ENCODE data around the gene PRMT7.

The PRMT7 gene

DNA sequence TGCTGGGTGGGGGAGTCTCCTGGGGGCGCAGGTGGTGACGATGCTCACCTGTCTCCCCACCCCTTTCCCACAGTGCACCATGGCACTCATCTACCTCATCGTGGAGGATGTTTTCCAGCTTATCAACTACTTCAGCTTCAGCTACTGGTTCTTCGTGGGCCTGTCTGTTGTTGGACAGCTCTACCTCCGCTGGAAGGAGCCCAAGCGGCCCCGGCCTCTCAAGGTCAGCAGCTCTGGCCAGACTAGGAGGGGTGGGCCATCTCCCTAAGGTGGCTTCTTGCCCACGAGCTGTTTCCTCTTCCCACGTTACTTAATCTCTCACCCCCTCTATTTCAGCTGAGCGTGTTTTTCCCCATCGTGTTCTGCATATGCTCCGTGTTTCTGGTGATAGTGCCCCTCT is 14.5 kb upstream of the PRMT7 start:
- TF ChIP-seq CTCF (IDR thresholded peaks at IDR 0.05; ENCODE audit: low read depth, low read length, missing control alignments), result no peak
- no peak overlapping the region for H3K4me3 ChIP-seq (ENCODE audit: low read depth, low read length)
- DNase-seq (ENCODE audit: low read depth), result no peak
- in situ Hi-C loops (cut with HindIII; ENCODE audit: low sequenced_read_pairs), result no loop called here

DNA sequence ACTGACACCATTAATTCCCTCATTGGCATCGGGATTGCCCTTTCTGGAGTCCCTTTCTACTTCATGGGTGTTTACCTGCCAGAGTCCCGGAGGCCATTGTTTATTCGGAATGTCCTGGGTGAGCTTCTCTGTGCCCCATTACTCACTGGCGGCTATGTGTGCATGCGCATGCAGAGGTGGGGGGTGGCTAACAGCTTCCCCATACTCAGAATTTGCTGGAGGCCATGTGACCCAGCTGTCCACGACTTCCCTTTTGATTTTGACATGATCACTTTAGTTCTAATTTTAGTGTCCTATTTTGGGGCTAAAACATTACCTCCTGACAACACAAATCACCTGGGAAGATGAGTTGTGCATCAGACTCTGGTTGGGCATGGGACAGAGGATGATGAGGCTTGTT is 14.1 kb upstream of the PRMT7 start:
- no peak for TF ChIP-seq CTCF (IDR thresholded peaks at IDR 0.05; ENCODE audit: low read depth, low read length, missing control alignments)
- in situ Hi-C loops (cut with HindIII; ENCODE audit: low sequenced_read_pairs), result no loop called here
- no peak for DNase-seq (ENCODE audit: low read depth)
- no peak overlapping the region for H3K4me3 ChIP-seq (ENCODE audit: low read depth, low read length)

- in situ Hi-C loops (cut with HindIII; ENCODE audit: low sequenced_read_pairs), result no loop called here
Measured at GRCh38 chr16:68297908-68298307, 12.9 kb upstream of the PRMT7 start.

DNA sequence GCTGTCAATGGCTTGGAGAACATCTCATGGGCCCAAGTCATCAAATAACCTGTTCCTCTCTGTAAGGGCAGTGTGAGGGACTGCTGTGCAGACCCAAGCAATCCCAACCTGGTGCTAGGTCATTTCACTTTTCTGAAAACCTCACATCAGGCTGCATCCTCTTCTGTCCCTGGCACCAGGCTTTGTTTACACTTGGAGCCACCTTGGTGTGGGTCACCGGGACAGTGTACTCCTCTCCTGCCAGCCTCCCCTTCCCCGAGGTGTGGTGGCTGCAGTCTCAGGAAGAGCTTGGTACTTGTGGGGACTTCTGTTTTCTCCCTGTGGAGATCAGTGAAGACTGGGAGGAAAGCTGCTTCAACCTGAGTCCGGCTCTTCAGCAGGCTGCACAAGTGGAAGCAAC is 12.5 kb upstream of the PRMT7 start:
- in situ Hi-C loops (cut with HindIII; ENCODE audit: low sequenced_read_pairs), result no loop called here
- no peak for DNase-seq (ENCODE audit: low read depth)
- no peak for TF ChIP-seq CTCF (IDR thresholded peaks at IDR 0.05; ENCODE audit: low read depth, low read length, missing control alignments)
- no peak overlapping the region for H3K4me3 ChIP-seq (ENCODE audit: low read depth, low read length)

More at GRCh38 chr16:68297908-68298307, 12.9 kb upstream of the PRMT7 start:
- no peak for TF ChIP-seq CTCF (IDR thresholded peaks at IDR 0.05; ENCODE audit: low read depth, low read length, missing control alignments)
- DNase-seq (ENCODE audit: low read depth), result no peak
- H3K4me3 ChIP-seq (ENCODE audit: low read depth, low read length), result no peak overlapping the region

GRCh38 chr16:68298907-68299561 is 11.8 kb upstream of the PRMT7 start:
- DNase-seq (ENCODE audit: low read depth), result no peak
- in situ Hi-C loops (cut with HindIII; ENCODE audit: low sequenced_read_pairs), result no loop called here

DNA sequence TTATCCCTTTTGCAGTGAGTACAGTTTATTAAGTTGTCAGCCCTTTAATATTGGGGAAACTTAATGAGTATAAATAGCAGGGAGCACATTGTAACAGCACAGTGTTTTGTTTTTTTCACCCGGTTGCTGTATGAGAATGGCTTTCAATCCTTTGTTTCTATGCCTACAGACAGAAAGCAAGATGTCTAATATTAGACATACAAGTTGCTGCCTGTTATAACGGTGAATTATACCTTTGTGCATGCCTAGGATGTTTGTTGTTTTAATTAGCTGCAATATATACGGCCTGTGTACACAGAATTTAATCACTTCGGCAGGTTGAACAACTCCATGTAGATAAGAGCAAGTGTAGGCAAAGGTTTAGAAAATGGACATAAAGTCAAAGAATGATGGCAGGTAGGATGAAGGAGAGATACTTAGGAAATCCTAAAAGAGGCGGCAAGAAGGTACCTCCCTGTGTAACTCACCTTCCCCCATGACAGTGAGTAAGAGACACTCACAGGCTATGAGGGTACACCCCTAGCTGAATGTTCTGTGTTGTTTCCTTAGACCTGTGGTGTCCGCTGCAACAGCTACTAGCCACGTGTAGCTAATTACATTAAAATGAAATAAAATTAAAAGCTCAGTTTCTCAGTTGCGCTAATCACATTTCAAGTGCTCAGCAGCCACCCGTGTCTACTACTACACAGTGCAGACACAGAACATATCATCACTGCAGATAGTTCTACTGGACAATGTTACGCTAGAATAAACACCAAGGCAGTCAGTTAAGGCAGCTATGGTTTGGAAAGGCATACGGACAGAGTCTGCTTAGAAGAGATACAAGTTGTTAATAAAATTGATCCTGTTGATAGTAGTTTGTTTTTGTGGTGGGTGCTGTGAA is 11.0 kb upstream of the PRMT7 start:
- no peak for DNase-seq (ENCODE audit: low read depth)
- H3K4me3 ChIP-seq (ENCODE audit: low read depth, low read length), result no peak overlapping the region
- in situ Hi-C loops (cut with HindIII; ENCODE audit: low sequenced_read_pairs), result no loop called here
- no peak for TF ChIP-seq CTCF (IDR thresholded peaks at IDR 0.05; ENCODE audit: low read depth, low read length, missing control alignments)

More at GRCh38 chr16:68298907-68299561, 11.8 kb upstream of the PRMT7 start:
- no peak for TF ChIP-seq CTCF (IDR thresholded peaks at IDR 0.05; ENCODE audit: low read depth, low read length, missing control alignments)
- no peak overlapping the region for H3K4me3 ChIP-seq (ENCODE audit: low read depth, low read length)
